ENCODE data around the gene ITPRIPL1.

Gene ITPRIPL1

GRCh38 chr2:96353606-96354101 lies 28.5 kb downstream of the ITPRIPL1 start:
- no peak for DNase-seq

DNA sequence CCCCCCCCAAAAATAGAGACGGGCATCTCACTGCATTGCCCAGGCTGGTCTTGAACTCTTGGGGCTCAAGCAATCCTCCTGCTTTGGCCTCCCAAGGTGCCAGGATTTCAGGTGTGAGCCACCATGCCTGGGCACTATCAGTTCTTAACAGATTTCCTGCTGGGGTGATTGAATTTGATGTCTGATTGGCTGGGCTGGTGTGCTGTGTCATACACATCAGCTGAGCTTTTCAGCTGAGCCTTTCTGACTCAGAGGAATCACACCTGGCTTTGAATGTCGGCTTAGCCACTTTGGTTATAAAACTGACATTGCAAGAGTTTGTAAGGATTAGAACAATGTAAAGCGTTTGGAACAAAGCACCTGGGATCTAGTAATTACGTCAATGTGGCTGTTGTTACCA lies 29.4 kb downstream of the ITPRIPL1 start:
- DNase-seq, result no peak

- DNase-seq, result no peak
These were observed 31.8 kb downstream of the ITPRIPL1 start for GRCh38 chr2:96356889-96357288.

GRCh38 chr2:96359310-96359709 lies 34.2 kb downstream of the ITPRIPL1 start:
- peak in 40 of 51 donors; percentile 3 to 81 (median 49) for DNase-seq

GRCh38 chr2:96359866-96360265 lies 34.7 kb downstream of the ITPRIPL1 start:
- DNase-seq, result no peak

GRCh38 chr2:96361751-96362150 lies 36.6 kb downstream of the ITPRIPL1 start:
- DNase-seq, result no peak

- DNase-seq, result no peak
These were observed 44.1 kb downstream of the ITPRIPL1 start for GRCh38 chr2:96369186-96369585.

GRCh38 chr2:96374211-96374951 lies 49.3 kb downstream of the ITPRIPL1 start:
- DNase-seq, result peak in 3 of 51 donors; percentile 5 to 47 (median 14)

Data from hypothalamus (tissue), 51 donors.